H1 (cell line): Measurements from ENCODE around the gene RELCH. TPM values are rescaled to one million over a fixed set of nuclear protein-coding genes. Genes with fewer than 3 reads are reported as not detected.

Experiments
- CTCF ChIP-seq, 3 experiments: IDR thresholded peaks; 1 replicate in 2 of 3; 2 replicates in 1 of 3; pipeline versions ENCODE4 v1.5.1 to v1.6.1; 2011; ENCODE audit warnings: low read length in 3 of 3, mild to moderate bottlenecking in 3 of 3, inconsistent platforms in 2 of 3, low read depth in 1 of 3, moderate library complexity in 1 of 3; ENCODE audit not compliant: insufficient read depth in 1 of 3; ENCODE audit errors: control extremely low read depth in 1 of 3
- MAX ChIP-seq: IDR thresholded peaks from 2 replicates; pipeline ENCODE4 v1.6.1; 2012; ENCODE audit warnings: inconsistent platforms
- SAP30 ChIP-seq: fragments of 300-600 bp; sonication (generic); IDR thresholded peaks from 2 replicates; pipeline ENCODE4 v1.7.1; 2012; ENCODE audit warnings: low read length, moderate library complexity, mild to moderate bottlenecking, inconsistent platforms; ENCODE audit not compliant: insufficient read depth, insufficient replicate concordance
- polyA plus RNA-seq, 7 experiments: library from polyadenylated mRNA; depleted of rRNA in 3 of 7; stranded (reverse) in 5 of 7; unstranded in 2 of 7; fragments of >200 nt in 5 of 7; fragments of 200-250 nt in 2 of 7; gene quantifications; 1 replicate in 5 of 7; 2 replicates in 1 of 7; 4 replicates in 1 of 7; pipeline versions ENCODE4 v1.2.1 to v1.2.3, GENCODE V29; 2011 to 2013; ENCODE audit warnings: missing spikeins in 2 of 7, mixed read lengths in 2 of 7
- total RNA-seq: library from RNA; stranded (reverse); fragmentation: NEBNext Ultra II Directional; extraction: Animal tissue kit (Norgen Biotek cat#: 25700); gene quantifications from 2 replicates; pipeline ENCODE4 v1.2.1, GENCODE V29; 2021

The RELCH gene
- total and polyA plus RNA-seq, 2 of the 8 experiments (the other 6 are each of a cell fraction or from before 2014, with no cell fraction given): 7.3 to 26.9 TPM

GRCh38 chr18:62205824-62206223, 18.8 kb downstream of the RELCH start (continued):
- TF ChIP-seq MAX (no peak), SAP30 (no peak), CTCF (IDR thresholded peaks at IDR 0.05; ENCODE audit: control extremely low read depth in 1 of 3, insufficient read depth in 1 of 3, low read depth in 1 of 3, low read length in 3 of 3) (no peak)
- TF ChIP-seq, all 59 proteins: peak for 0
